Activated B cell treated with CpG ODN at 0.5 μM for 24 hours (primary cell): ENCODE data around the gene NAALADL2. TPM values are rescaled to one million over a fixed set of nuclear protein-coding genes. Genes with fewer than 3 reads are reported as not detected.

Source experiments
- ATAC-seq: fragments of 200-7000 bp; cut with Tn5 transposase; one replicate; pipeline ENCODE4 v1.10.0; 2021; ENCODE audit warnings: low read depth, mild to moderate bottlenecking, moderate library complexity
- CTCF ChIA-PET: fragments of 350-600 bp; sonication (Branson Sonifier 250); formaldehyde crosslinking; loops from one replicate; lab custom pipeline; 2021; ENCODE audit warnings: antibody characterized with exemption; lab: Charles Lee
- POLR2A ChIA-PET: fragments of 350-600 bp; sonication (Branson Sonifier 250); formaldehyde crosslinking; loops from one replicate; lab custom pipeline; 2021; ENCODE audit warnings: antibody characterized with exemption; lab: Charles Lee
- DNase-seq: peaks from one replicate; pipeline ENCODE4 v3.0.0; 2022
- H3K27ac Mint-ChIP-seq: one replicate; pipeline ENCODE4 v1.8.0; 2020; ENCODE audit warnings: mixed read lengths
- H3K27me3 Mint-ChIP-seq: one replicate; pipeline ENCODE4 v1.8.0; 2021; ENCODE audit warnings: mixed read lengths
- H3K36me3 Mint-ChIP-seq: one replicate; pipeline ENCODE4 v1.8.0; 2021; ENCODE audit warnings: low read depth, mixed read lengths
- H3K4me1 Mint-ChIP-seq: one replicate; pipeline ENCODE4 v1.8.0; 2021; ENCODE audit warnings: mixed read lengths
- H3K4me3 Mint-ChIP-seq: one replicate; pipeline ENCODE4 v1.8.0; 2020; ENCODE audit warnings: mild to moderate bottlenecking, mixed read lengths
- H3K9me3 Mint-ChIP-seq: one replicate; pipeline ENCODE4 v1.8.0; 2020; ENCODE audit warnings: mixed read lengths
- CTCF ChIP-seq: fragments of 200-600 bp; IDR thresholded peaks from one replicate; pipeline ENCODE4 v1.8.0; 2022; ENCODE audit warnings: antibody characterized with exemption, mild to moderate bottlenecking
- intact Hi-C: fragments of 100-400 bp; cut with micrococcal nuclease; formaldehyde crosslinking; loops from one replicate; pipeline ENCODE4 v1.15.1; 2024
- total RNA-seq: library from RNA; stranded (reverse); gene quantifications from 2 replicates; pipeline ENCODE4 v1.2.3, GENCODE V29; 2022

The NAALADL2 gene
- total RNA-seq, 1 donor from 2014 or later = not detected

GRCh38 chr3:175029828-175030227, 170.7 kb downstream of the NAALADL2 start:
- Mint-ChIP-seq H3K9me3 (peaks cover 8% of the 10 kb centered on the region), H3K27me3 (no peaks in the 10 kb centered on the region), H3K4me3 (no peak overlapping the region), H3K4me1 (no peaks in the 10 kb centered on the region), H3K27ac (no peak overlapping the region), H3K36me3 (no peaks in the 10 kb centered on the region)
- no peak for DNase-seq
- no peak for TF ChIP-seq CTCF
- POLR2A ChIA-PET = no interaction called here
- ATAC-seq = no peak
- intact Hi-C loops = no loop called here
- CTCF ChIA-PET = no interaction called here

- no peak overlapping the region for H3K4me3 Mint-ChIP-seq
- no peaks in the 10 kb centered on the region for H3K4me1 Mint-ChIP-seq
- ChIA-PET POLR2A (no interaction called here), CTCF (no interaction called here)
- intact Hi-C loops = no loop called here
- H3K9me3 Mint-ChIP-seq = peaks cover 3% of the 10 kb centered on the region
- no peak for TF ChIP-seq CTCF
- H3K27ac Mint-ChIP-seq = no peak overlapping the region
- H3K27me3 Mint-ChIP-seq = no peaks in the 10 kb centered on the region
- ATAC-seq (no peak), DNase-seq (no peak)
- H3K36me3 Mint-ChIP-seq = no peaks in the 10 kb centered on the region
Measured at GRCh38 chr3:175039875-175040274, 180.7 kb downstream of the NAALADL2 start.

- no peaks in the 10 kb centered on the region for H3K4me1 Mint-ChIP-seq
Measured at GRCh38 chr3:175041369-175041768, 182.2 kb downstream of the NAALADL2 start.

GRCh38 chr3:175046601-175047000, 187.5 kb downstream of the NAALADL2 start:
- DNase-seq (no peak), ATAC-seq (no peak)
- H3K27ac Mint-ChIP-seq = no peak overlapping the region
- H3K4me3 Mint-ChIP-seq = no peak overlapping the region
- ChIA-PET POLR2A (no interaction called here), CTCF (no interaction called here)
- no peaks in the 10 kb centered on the region for H3K36me3 Mint-ChIP-seq
- no peak for TF ChIP-seq CTCF
- H3K4me1 Mint-ChIP-seq = no peaks in the 10 kb centered on the region
- intact Hi-C loops = no loop called here
- peaks cover 4% of the 10 kb centered on the region for H3K9me3 Mint-ChIP-seq
- H3K27me3 Mint-ChIP-seq = no peaks in the 10 kb centered on the region

More at GRCh38 chr3:175041369-175041768, 182.2 kb downstream of the NAALADL2 start:
- no peak overlapping the region for H3K27ac Mint-ChIP-seq
- peaks cover 3% of the 10 kb centered on the region for H3K9me3 Mint-ChIP-seq
- no peaks in the 10 kb centered on the region for H3K36me3 Mint-ChIP-seq
- no peak overlapping the region for H3K4me3 Mint-ChIP-seq
- no peak for TF ChIP-seq CTCF
- POLR2A ChIA-PET = no interaction called here
- intact Hi-C loops = no loop called here
- CTCF ChIA-PET = no interaction called here
- no peaks in the 10 kb centered on the region for H3K27me3 Mint-ChIP-seq
- ATAC-seq (no peak), DNase-seq (no peak)

GRCh38 chr3:175047786-175048185, 188.7 kb downstream of the NAALADL2 start:
- H3K4me1 Mint-ChIP-seq = no peaks in the 10 kb centered on the region
- H3K4me3 Mint-ChIP-seq = no peak overlapping the region
- POLR2A ChIA-PET = no interaction called here
- no peak for DNase-seq
- ATAC-seq = no peak
- intact Hi-C loops = no loop called here
- H3K9me3 Mint-ChIP-seq = peaks cover 6% of the 10 kb centered on the region
- H3K27ac Mint-ChIP-seq = no peak overlapping the region
- no peaks in the 10 kb centered on the region for H3K27me3 Mint-ChIP-seq
- TF ChIP-seq CTCF = no peak
- CTCF ChIA-PET = no interaction called here
- H3K36me3 Mint-ChIP-seq = no peaks in the 10 kb centered on the region
